GM19395 (cell line): Measurements from ENCODE around the gene PTPRF.
"Not testable (repeated sequence)": the region's sequence is repeated elsewhere in the genome, so short reads cannot be mapped to it uniquely, and the experiment has no call there.

Experiments
- ATAC-seq: cut with Tn5 transposase; IDR thresholded peaks from one replicate; pipeline ENCODE4 v1.9.1; 2021; ENCODE audit warnings: mild to moderate bottlenecking, moderate library complexity; ENCODE audit not compliant: unreplicated experiment

The PTPRF gene

DNA sequence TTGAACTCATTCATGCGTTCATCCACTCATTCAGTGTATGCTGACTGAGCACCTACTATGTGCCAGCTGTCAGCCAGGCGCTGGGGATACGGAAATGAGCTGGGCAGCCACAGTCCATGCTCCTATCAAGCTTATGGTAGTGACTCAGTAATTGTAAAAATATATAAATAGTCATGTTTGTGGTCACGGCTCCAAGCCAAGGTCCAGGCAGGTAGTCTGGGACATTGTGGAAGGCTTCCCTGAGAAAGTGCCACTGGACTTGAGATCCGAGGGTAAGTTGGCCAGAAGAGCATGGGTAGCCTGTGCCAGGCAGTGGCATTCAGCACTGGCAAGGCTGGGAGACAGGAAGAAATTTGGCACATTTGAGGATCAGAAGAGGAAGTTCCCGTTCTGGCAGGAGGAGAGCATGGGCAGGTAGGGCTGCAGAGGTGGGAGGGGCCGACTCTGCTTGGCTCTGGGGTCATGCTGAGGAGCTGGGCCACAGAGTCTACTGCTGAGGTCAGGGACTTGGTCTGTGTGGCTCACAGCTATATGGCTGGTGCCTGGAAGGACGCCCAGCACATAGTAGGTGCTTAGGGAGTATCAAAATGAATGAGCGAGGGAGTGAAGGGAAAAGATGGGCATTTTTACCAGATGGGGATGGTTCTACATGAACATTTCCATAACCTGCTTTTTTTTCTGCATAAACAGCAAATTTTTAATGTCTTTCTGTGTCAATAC lies 6.9 kb downstream of the PTPRF start:
- ATAC-seq, result no peak

DNA sequence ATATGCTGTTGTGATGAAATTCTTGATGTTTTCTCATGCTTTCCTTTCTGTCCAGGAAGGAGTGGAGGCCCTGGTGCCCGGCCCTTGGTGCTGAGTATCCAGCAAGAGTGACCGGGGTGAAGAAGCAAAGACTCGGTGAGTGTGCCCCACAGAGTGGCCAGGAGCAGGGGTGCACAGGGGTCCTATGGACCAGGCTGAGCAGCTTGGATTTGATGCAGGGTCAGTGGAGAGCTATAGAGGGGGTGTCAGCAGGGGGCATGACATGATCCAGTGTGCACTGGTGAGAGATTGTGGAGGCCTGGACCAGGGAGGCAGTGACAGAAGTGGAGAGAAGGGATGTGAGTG lies 7.4 kb downstream of the PTPRF start:
- ATAC-seq, result no peak

DNA sequence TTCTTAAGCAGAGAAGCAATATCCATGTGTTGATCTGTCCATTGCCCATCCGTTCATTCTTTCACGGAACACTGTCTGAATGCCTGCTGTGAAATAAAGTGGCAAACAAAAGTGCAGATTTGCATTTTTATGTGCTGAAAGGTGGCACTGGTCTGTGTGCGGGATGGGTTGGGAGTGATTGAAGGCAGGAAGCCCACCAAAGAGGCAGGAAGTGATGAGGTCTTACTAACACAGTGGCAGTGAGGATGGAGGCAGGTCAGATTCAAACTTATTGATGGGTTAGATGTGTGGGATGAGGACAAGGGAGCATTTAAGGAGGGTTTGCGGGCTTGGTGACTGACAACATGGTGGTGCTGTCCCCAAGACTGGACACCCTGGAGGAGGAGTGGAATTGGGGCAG lies 8.3 kb downstream of the PTPRF start:
- no peak for ATAC-seq

DNA sequence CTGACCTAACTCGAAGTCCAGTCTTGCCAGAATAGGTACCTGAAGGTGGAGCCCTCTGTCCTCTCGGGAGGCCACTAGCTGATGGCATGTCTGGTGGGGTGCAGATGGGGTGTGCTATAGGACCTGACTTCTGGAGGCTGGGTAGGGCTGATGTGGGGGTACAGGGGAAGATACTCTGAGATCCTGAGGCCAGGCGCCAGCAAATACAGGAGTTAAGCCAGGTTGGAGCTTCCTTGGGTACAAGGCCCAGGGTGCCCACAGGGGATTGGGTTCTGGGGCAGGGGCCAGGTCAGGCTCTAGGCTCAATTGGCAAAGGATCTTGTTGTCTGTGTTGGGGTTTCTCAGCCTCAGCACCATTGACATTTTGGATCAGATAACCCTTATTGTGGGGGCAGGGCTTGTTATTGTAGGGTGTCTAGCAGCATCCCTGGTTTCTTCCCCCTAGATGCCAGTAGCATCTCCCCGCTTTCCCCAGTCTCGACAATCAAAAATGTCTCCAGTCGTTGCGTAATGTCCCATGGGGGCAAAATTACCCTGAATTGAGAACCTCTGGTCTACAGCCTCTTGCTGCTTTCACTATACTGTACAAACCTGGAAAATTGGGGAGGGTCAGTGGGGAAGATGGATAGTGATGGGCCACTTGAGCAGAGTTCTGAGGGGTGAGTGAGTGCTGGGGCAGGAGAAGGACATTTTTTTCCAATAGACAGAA lies 9.2 kb downstream of the PTPRF start:
- no peak for ATAC-seq

DNA sequence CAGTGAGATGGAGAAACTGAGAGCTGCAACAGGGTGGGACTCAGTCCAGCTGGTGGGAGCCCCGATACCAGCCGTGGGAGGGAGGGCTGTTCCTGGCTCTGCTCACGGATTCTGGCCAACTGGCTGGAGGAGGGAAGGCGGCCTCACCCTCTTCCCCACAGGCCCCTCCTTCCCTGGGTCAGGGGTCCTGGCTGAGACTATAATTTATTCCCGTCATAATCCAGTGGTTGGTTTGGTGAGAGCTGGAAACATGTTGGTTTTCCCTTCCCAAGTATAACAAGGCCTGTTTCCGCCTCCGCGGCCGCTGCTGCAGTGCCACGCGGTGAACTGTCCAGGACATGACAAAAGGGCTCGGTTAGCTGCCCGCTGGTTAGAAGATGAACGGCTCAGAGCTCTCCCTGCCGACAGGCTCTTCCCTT lies 10.0 kb downstream of the PTPRF start:
- no peak for ATAC-seq

DNA sequence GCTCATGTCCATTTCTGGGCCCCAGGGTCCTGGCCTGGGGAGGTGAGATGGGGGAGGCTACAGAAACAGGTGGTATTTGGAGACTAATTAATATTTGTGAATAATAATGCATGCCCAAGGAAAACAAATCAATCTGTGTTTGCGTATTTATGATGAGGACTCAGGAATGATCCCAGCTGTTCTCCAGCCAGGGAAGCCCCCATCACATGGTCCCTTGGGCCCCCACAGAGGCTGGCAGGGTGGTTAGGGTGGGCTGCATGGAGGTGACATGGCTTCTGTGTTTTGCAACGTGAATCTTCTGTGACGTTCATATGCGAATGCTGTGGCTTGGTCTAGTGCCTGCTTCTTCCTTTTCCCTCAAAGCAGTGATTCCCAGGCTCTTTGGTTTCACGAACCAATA lies 10.5 kb downstream of the PTPRF start:
- no peak for ATAC-seq

DNA sequence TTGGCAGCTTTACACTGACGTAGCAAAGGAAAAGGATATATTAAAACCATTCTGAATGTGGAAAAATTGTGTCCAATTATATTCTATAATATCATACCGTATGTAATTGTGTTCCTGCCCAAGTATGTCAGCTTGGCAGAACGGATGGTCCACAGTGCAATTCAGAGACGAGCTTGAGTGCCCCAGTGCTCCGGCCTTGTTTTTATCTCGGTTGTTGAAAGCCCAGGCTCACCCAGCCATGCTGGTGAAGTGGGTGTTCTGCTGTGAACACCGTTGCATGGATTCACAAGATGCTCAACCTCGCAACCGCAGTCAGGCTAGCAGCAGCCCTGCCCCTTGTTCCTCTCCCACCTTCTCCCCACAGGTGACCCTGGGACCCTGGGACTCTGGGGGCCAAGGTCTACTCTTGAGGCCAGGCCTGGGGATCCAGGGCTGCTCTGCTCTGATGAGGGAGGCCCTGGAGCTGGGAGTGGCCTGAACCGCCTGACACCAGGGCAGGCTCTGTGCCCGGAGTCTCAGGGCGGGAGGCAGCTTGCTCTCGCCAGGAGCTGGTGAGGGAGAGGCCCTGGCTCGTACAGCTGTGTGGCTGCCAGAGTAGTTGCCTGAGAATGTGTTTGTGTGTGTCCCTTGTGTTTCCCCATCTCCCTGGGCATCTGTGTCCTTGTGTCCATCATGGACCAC lies 11.2 kb downstream of the PTPRF start:
- no peak for ATAC-seq

DNA sequence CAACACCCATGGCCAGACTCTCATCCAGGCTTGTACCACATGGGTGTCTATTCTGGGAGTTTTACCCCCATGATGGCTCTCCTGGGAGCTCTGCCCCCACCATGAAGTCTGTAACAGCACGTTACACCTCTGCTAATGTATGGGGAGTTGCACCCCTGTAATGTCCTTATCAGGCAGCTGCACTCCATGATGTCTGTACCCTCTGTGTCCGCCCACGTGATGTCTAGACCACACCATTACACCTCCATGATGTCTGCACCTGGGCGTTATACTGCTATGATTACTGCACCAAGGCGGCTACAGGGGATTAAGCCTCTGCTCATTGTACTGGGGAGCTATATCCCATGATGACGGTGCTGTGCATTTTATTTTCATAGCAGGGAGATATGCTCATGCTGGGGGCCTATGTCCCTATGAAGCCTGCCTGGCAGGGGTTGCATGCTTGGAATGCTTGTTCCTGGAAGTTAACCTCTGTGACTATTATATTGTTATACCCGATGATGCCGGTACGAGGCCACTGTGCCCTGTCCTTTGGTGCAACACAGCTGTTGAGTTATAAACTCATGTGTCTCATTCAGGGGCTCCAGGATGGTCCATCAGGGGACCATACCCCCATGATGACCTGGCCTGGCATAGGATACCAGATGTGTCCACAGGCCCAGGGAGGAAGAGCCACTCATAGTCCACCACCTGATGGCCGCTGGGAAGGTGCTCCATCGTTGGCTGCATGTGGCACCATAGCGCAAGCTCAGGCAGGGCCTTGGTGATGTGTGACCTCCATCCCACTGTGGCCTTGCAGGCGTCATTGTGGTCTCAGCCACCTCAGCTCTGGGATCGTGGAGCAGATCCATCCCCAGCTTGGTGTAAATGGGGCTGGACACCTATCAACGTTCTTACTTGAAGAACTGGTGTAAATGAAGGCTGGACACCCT lies 12.1 kb downstream of the PTPRF start:
- ATAC-seq, result no peak

DNA sequence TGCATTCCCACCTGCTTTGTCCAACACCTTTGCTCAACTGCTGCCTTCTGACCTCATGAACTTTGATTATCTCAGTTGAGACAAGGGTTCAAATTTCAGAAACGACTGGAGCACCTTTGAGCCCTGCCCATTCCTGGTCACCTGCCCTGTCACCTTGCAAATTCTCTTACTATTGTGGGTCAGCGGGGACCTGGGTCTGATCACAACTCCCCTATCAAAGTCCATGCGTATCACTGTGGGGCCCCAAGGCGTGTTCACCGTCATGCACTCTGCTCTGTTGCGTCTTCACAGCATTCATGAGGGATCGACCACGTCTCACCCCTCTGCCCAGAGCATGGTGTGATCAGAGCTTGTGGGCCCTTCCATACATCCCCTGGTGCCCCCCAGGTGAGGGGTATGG lies 12.9 kb downstream of the PTPRF start:
- no peak for ATAC-seq

DNA sequence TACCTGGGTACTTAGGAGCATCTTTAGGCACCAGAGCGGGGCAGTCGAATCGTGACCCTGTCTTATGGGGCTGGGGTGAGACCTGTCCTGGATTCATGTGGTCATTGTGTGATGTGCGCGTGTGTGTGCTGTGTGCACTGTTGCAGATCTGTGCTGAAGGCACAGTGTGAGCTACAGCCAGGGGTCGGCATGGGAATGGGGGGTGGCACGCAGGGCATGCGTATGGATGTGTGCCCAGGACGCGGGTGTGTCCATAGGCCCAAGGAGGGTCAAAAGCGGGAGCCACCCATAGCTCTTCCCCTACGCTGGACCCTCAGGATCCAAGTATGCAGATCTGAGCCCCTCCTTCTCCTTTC lies 14.6 kb downstream of the PTPRF start:
- ATAC-seq, result no peak

DNA sequence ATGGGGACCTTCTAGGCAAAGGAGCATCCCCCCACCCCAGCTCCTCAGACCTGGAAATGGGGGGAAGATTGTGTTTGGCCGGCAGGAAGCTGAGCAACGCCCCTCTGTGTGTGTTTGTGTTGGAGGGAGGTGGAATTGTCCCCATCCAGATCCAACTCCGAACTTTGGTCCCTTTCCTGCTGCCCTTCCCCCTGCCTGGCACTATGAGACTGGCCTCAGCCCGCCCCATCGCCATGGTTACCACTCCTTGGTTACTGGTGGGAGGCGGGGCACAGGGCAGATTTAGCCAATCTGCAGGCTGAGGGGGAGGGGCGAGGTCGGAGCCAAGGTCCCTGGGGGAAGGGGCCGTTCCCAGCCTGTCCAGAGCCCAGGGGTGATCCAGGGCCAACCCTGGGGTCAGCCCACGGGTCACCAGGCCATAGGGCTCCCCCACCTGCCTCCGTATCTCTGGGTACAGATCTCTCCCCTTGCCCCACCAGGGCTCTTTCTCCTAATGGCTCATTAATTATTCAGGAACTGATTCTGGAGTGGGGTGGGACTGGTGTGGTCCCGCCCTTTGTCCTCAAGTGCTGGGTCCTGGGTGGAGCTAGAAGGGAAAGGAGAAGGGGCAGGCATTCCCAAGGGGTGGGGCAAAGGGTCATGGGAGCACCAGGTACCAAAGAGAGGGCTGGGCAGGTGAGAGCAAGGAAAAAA lies 15.2 kb downstream of the PTPRF start:
- ATAC-seq, result no peak

DNA sequence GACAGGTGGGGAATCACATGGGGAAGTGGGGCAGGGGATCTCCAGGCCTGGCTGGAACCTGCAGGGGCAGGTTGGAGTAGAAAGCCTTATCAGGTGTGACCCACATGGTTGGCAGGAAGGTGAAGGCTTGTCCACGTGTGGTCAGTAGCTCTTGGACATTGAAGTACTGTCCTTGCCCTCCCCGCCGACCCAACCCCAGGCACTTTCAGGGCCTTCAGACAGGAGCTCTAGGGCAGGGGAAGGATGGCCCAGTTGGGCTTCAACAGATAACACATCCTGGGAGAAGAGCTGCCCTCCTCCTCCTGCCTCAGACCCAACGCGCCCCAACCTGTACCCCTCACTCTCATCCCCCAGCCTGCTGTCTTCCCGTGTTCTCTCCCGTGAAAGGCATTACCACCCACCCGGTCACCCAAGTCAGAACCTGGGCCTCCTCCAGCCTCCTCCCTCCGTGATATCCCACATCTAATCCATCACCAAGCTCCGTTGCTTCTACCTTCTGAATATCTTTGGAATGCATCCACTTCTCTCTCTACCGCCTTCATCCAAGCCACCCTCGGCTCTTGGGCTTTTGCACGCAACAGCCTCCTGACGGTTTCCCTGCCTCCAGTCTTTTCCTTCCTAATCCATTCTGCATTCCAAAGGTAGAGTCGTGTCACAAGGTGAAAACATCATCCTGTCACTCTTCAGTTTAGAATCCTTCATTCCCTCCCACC lies 15.9 kb downstream of the PTPRF start:
- no peak for ATAC-seq

DNA sequence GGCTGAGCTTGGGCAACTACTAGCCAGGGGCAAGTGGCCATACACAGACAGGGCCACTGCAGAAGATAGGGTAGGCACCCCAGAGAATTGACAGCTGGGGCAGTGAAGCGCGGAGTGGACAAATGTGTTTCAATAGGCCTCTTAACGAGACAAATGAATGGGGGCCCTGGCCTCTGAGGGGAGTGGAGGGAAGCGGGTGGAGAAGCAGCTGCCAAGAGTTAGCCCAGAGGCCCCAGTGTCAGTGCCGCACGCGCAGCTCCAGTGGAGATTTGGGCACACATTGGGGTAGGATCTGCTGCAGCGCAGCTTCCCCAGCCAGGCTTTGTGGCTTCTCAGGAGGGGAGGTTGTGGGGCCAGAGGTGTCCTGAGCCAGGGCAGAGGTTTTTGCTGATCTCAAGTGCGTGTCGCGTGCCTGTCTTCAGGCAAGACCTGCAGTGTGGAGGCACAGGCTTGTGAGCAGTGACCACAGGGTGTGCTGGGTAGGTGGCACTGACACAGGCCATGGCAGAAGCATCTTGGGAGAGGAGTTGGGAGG lies 16.9 kb downstream of the PTPRF start:
- ATAC-seq, result no peak

DNA sequence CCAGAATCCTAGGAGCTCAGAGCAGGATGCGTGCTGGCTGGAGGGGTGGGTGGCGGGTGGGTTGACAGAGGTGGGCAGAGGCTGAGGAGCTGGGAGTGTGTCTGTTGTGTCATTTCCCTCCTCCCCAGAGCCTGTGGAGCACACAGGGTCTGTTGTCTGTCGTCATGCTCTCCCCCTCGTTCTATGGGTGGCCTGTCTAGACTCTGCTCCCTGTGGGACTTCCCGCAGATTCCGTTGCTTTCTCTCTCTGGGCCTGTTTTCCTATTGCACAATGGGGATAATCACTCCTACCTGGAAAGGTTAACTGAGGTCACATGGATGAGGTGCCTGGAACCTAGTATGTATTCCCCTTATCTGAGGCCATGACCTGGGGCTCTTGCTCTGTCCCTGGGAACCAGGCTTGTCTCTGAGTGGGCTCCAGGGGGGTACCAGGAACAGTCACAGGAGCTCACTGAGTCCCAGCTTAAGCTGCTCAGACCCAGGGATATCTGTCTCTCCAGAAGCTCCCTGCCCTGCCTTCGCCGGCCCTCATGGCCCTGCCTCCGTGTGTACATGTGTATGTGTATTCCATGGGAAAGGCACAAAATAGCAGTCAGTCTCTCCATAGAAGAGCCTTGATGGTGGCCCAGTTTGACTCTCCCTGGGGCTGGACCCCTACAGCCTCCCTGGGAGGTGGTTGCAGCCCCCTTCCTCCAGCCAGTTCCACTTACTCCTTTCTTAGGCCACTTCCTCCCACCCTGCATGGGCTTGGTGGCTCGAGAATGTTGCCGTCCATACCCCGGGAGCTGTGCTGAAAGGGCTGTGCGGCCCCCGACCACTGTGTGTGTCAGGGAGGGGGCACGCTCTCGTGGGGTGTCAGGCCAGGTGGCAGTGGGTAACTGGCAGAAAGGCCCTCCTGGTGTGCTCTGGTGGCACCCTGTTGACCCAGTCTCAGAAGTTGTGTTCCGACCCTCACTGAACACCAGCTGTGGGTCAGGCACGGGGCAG lies 17.9 kb downstream of the PTPRF start:
- no peak for ATAC-seq

DNA sequence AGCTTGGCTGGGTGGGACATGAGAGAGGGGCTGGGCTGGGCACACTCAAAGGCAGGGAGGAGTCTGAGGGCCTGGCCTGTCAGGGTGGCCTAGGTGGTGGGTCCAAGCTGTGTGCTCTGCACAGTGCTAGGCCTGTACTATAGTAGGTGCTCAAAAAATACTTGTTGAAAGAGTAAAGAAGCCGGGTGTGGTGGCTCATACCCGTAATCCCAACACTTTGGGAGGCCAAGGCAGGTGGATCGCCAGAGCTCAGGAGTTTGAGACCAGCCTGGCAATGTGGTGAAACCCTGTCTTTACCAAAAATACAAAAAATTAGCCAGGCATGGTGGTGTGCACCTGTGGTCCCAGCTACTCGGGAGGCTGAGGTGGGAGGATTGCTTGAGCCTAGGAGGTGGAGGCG lies 18.7 kb downstream of the PTPRF start:
- not testable (repeated sequence) for ATAC-seq

DNA sequence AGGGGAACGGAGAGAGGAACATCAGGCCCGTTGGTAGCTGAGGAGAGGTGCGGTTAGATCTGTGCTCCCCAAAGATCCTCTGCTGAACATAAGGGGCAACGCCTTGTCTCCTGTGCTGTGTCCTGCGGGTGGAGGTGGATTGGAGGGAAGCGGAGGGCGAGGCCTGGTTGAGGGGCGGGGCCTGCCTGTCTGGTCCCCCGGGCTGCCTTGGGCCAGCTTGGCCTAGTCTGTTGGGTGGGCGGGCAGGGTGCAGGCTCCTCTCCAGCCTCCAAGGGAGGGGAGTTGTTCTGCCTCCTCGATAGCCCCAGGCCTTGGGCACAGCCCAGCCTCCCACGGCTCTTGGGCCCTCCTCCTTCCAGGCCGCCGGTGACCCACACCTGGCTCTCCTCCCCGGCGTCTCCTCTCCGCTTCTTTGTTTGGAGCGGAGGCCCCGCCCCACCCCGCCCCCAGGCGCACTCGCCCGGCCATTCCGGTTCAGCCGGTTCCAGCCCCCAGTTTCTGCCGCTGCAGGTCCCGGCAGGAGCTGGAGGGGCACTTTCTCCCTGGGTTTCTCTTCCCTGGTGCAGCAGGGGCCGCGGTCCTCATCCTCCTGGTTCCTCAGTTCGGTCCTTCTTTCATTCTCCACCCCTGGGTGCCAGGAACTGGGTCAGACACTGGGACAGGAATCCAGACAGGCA lies 19.4 kb downstream of the PTPRF start:
- no peak for ATAC-seq

DNA sequence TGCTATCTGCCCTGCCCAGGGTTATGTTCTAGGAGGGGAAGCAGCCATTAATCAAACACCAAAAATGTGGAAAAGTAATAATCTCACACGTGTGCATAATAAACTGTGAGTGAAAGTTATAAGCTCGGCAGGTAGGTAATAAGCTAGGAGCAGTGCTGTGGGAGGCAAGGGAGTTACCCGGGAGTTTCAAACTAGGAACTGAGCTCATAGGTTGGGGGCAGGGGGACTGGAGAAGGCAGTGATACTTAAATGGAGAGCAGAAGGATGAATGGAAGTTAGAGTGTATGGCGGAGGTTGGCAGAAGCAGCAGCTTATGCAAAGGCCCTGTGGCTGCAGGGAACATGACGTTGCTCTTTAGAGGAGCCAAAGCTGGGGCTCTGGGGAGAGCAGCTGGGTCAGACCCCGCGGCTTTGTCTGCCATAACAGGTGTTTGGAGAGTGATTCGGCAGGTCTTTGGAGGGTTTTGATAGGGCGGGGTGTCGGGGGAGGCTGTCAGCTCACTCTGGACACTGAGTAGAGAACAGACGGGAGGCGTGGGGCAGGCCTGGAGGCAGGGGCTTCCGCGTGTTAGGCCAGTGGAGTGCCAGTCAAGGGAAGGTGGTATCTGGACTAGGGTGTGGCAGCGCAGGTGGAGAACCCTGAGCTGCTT lies 20.0 kb downstream of the PTPRF start:
- no peak for ATAC-seq
